ENCODE data around the gene PHF11. TPM values are rescaled to one million over a fixed set of nuclear protein-coding genes. Genes with fewer than 3 reads are reported as not detected.
"Not testable (repeated sequence)": the region's sequence is repeated elsewhere in the genome, so short reads cannot be mapped to it uniquely, and the experiment has no call there.

Gene PHF11
- total RNA-seq, 1 donor from 2014 or later: 24.6 TPM

- Mint-ChIP-seq H3K27ac (ENCODE audit: unreplicated experiment) (no peak overlapping the region), H3K4me1 (ENCODE audit: low read depth) (no peaks in the 10 kb centered on the region), H3K9me3 (ENCODE audit: low read depth) (no peaks in the 10 kb centered on the region), H3K27me3 (ENCODE audit: low read depth) (no peaks in the 10 kb centered on the region), H3K36me3 (ENCODE audit: low read depth) (peaks cover 19% of the 10 kb centered on the region), H3K4me3 (ENCODE audit: unreplicated experiment) (no peak overlapping the region)
- no peak for TF ChIP-seq CTCF (IDR thresholded peaks at IDR 0.05)
- no peak for DNase-seq (ENCODE audit: low spot score)
These were observed 23.6 kb upstream of the PHF11 start for GRCh38 chr13:49472186-49472585.

GRCh38 chr13:49476529-49476928, 19.2 kb upstream of the PHF11 start:
- Mint-ChIP-seq H3K4me1 (ENCODE audit: low read depth) (no peaks in the 10 kb centered on the region), H3K9me3 (ENCODE audit: low read depth) (no peaks in the 10 kb centered on the region), H3K27me3 (ENCODE audit: low read depth) (no peaks in the 10 kb centered on the region), H3K27ac (ENCODE audit: unreplicated experiment) (no peak overlapping the region), H3K36me3 (ENCODE audit: low read depth) (peaks cover 11% of the 10 kb centered on the region), H3K4me3 (ENCODE audit: unreplicated experiment) (no peak overlapping the region)
- DNase-seq (ENCODE audit: low spot score): no peak
- TF ChIP-seq CTCF (IDR thresholded peaks at IDR 0.05): no peak

- TF ChIP-seq CTCF (IDR thresholded peaks at IDR 0.05): no peak
- DNase-seq (ENCODE audit: low spot score): no peak
- no peaks in the 10 kb centered on the region for H3K4me1 Mint-ChIP-seq (ENCODE audit: low read depth)
- no peaks in the 10 kb centered on the region for H3K27me3 Mint-ChIP-seq (ENCODE audit: low read depth)
- H3K36me3 Mint-ChIP-seq (ENCODE audit: low read depth): peaks cover 23% of the 10 kb centered on the region
- no peaks in the 10 kb centered on the region for H3K9me3 Mint-ChIP-seq (ENCODE audit: low read depth)
- no peak overlapping the region for H3K4me3 Mint-ChIP-seq (ENCODE audit: unreplicated experiment)
- H3K27ac Mint-ChIP-seq (ENCODE audit: unreplicated experiment): no peak overlapping the region
These were observed 14.0 kb upstream of the PHF11 start for GRCh38 chr13:49481788-49482187.

- DNase-seq (ENCODE audit: low spot score): no peak
- Mint-ChIP-seq H3K4me1 (ENCODE audit: low read depth) (no peaks in the 10 kb centered on the region), H3K36me3 (ENCODE audit: low read depth) (peaks cover 13% of the 10 kb centered on the region), H3K27ac (ENCODE audit: unreplicated experiment) (no peak overlapping the region), H3K4me3 (ENCODE audit: unreplicated experiment) (no peak overlapping the region), H3K9me3 (ENCODE audit: low read depth) (no peaks in the 10 kb centered on the region), H3K27me3 (ENCODE audit: low read depth) (no peaks in the 10 kb centered on the region)
- no peak for TF ChIP-seq CTCF (IDR thresholded peaks at IDR 0.05)
These were observed 7.2 kb upstream of the PHF11 start for GRCh38 chr13:49488563-49488962.

- peaks cover 19% of the 10 kb centered on the region for H3K4me1 Mint-ChIP-seq (ENCODE audit: low read depth)
- no peaks in the 10 kb centered on the region for H3K9me3 Mint-ChIP-seq (ENCODE audit: low read depth)
- H3K27ac Mint-ChIP-seq (ENCODE audit: unreplicated experiment): no peak overlapping the region
- H3K36me3 Mint-ChIP-seq (ENCODE audit: low read depth): no peaks in the 10 kb centered on the region
- peak overlapping the region; percentile 89 for H3K4me3 Mint-ChIP-seq (ENCODE audit: unreplicated experiment)
- no peak for DNase-seq (ENCODE audit: low spot score)
- H3K27me3 Mint-ChIP-seq (ENCODE audit: low read depth): no peaks in the 10 kb centered on the region
- TF ChIP-seq CTCF (IDR thresholded peaks at IDR 0.05): peak; percentile 25
These were observed 1.1 kb upstream of the PHF11 start for GRCh38 chr13:49494645-49495044.

GRCh38 chr13:49496837-49497236, 1.1 kb downstream of the PHF11 start:
- Mint-ChIP-seq H3K4me1 (ENCODE audit: low read depth) (peaks cover 30% of the 10 kb centered on the region), H3K27ac (ENCODE audit: unreplicated experiment) (peak overlapping the region; percentile 92), H3K4me3 (ENCODE audit: unreplicated experiment) (peak overlapping the region; percentile 70)
- not testable (repeated sequence) for H3K9me3 Mint-ChIP-seq (ENCODE audit: low read depth); H3K36me3 Mint-ChIP-seq (ENCODE audit: low read depth); H3K27me3 Mint-ChIP-seq (ENCODE audit: low read depth); DNase-seq (ENCODE audit: low spot score)
